ENCODE data around the gene SEPHS1. TPM values are rescaled to one million over a fixed set of nuclear protein-coding genes. Genes with fewer than 3 reads are reported as not detected.

Gene SEPHS1
- total and polyA plus RNA-seq, 2 of the 8 experiments (the other 6 are each of a cell fraction or from before 2014, with no cell fraction given) = 270 to 683 TPM

- no peak for TF ChIP-seq TAF1 (IDR thresholded peaks at IDR 0.05; ENCODE audit: low read depth, low read length)
- TF ChIP-seq RBBP5 (IDR thresholded peaks at IDR 0.05; ENCODE audit: borderline replicate concordance, low read depth, low read length) = no peak
- no peak for TF ChIP-seq KDM1A (IDR thresholded peaks at IDR 0.05; ENCODE audit: borderline replicate concordance, low read length)
- no peak for TF ChIP-seq KDM5A (IDR thresholded peaks at IDR 0.05; ENCODE audit: low read length)
- no peak for TF ChIP-seq BCL11A (IDR thresholded peaks at IDR 0.05; ENCODE audit: low read depth in 2 of 2, low read length in 2 of 2)
- TF ChIP-seq SAP30 (IDR thresholded peaks at IDR 0.05; ENCODE audit: insufficient read depth, insufficient replicate concordance, low read length) = no peak
- TF ChIP-seq, protein P1, sequence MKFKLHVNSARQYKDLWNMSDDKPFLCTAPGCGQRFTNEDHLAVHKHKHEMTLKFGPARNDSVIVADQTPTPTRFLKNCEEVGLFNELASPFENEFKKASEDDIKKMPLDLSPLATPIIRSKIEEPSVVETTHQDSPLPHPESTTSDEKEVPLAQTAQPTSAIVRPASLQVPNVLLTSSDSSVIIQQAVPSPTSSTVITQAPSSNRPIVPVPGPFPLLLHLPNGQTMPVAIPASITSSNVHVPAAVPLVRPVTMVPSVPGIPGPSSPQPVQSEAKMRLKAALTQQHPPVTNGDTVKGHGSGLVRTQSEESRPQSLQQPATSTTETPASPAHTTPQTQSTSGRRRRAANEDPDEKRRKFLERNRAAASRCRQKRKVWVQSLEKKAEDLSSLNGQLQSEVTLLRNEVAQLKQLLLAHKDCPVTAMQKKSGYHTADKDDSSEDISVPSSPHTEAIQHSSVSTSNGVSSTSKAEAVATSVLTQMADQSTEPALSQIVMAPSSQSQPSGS (IDR thresholded peaks at IDR 0.05; ENCODE audit: low read length) = no peak
- no peak for TF ChIP-seq RFX5 (IDR thresholded peaks at IDR 0.05; ENCODE audit: borderline replicate concordance, low read depth, low read length)
- no peak for TF ChIP-seq TEAD4 (IDR thresholded peaks at IDR 0.05; ENCODE audit: low read depth, low read length)
- no peak for TF ChIP-seq GABPA (IDR thresholded peaks at IDR 0.05; ENCODE audit: borderline replicate concordance, insufficient read depth, low read length)
- 89% methylated on average over 3 of the region's 3 CpGs; no CpG with 5 or more reads in 1 of the 2 experiments for WGBS, 2 experiments (ENCODE audit: extremely low coverage in 1 of 2, insufficient coverage in 1 of 2, insufficient read length in 1 of 2, insufficient replicate concordance in 2 of 2, low coverage in 1 of 2, low lambda C conversion rate in 2 of 2, missing lambda C conversion rate in 1 of 2)
- Histone ChIP-seq H2BK5ac (ENCODE audit: low read depth, low read length) (no peak overlapping the region), H2BK15ac (ENCODE audit: low read length) (no peak overlapping the region), H2AK5ac (ENCODE audit: low read depth, low read length) (no peak overlapping the region), H3K23me2 (ENCODE audit: low read depth, low read length) (peaks cover 2% of the 10 kb centered on the region; the same call in 1 of the 2 replicates), H3K4me2 (ENCODE audit: insufficient read depth in 1 of 2, low read depth in 2 of 2, low read length in 2 of 2) (no peak overlapping the region), H2BK12ac (ENCODE audit: low read depth, low read length) (no peak overlapping the region), H3K79me2 (ENCODE audit: control insufficient read depth in 1 of 2, insufficient read depth in 2 of 2, low read length in 2 of 2) (peaks cover 0 to 34% of the 10 kb centered on the region in 2 experiments; a peak in 2 of 4 replicates), H3K23ac (ENCODE audit: insufficient read length) (no peak overlapping the region), H4K91ac (replicated peaks; ENCODE audit: insufficient read length, low read length) (no peak overlapping the region), H4K8ac (ENCODE audit: extremely low read depth, insufficient read depth, low read length) (no peak overlapping the region), H3K4me3 (ENCODE audit: extremely low read depth in 1 of 4, insufficient read depth in 2 of 4, low read depth in 3 of 4, low read length in 4 of 4) (no peak overlapping the region), H3K27ac (ENCODE audit: low read depth, low read length) (no peak overlapping the region), H3K56ac (replicated peaks; ENCODE audit: insufficient read length, low read depth, low read length) (no peak overlapping the region), H4K20me1 (replicated peaks in 1 of 2; ENCODE audit: control insufficient read depth in 1 of 2, insufficient read depth in 2 of 2, low read length in 2 of 2) (peaks cover 12 to 13% of the 10 kb centered on the region in 2 experiments), H3K4ac (replicated peaks; ENCODE audit: insufficient read length, low read depth, low read length) (no peak overlapping the region), H3K27me3 (replicated peaks in 1 of 4; ENCODE audit: control insufficient read depth in 3 of 4, extremely low read depth in 1 of 4, insufficient read depth in 3 of 4, low read length in 3 of 4) (no peaks in the 10 kb centered on the region), H3K14ac (ENCODE audit: insufficient read length) (no peak overlapping the region), H3K4me1 (replicated peaks in 1 of 4; ENCODE audit: control insufficient read depth in 3 of 4, insufficient read depth in 4 of 4, low read length in 3 of 4) (peaks cover 4 to 8% (median 5%) of the 10 kb centered on the region in 4 experiments; a peak in 6 of 7 replicates), H2BK20ac (ENCODE audit: low read length) (no peak overlapping the region), H2BK120ac (replicated peaks; ENCODE audit: low read depth, low read length) (no peak overlapping the region), H2AFZ (ENCODE audit: low read length) (no peak overlapping the region), H3K18ac (ENCODE audit: extremely low read depth, low read length) (no peak overlapping the region), H3K36me3 (ENCODE audit: control insufficient read depth in 2 of 4, insufficient read depth in 4 of 4, low read length in 3 of 4) (peaks cover 42 to 92% (median 72%) of the 10 kb centered on the region in 4 experiments), H3K79me1 (ENCODE audit: low read depth, low read length) (peaks cover 3% of the 10 kb centered on the region; the same call in 1 of the 2 replicates), H3K9ac (replicated peaks in 1 of 4; ENCODE audit: extremely low read depth in 1 of 4, low read depth in 3 of 4, low read length in 3 of 4) (no peak overlapping the region), H4K5ac (ENCODE audit: insufficient read length, low read depth, low read length) (no peak overlapping the region), H3K9me3 (ENCODE audit: insufficient read depth in 2 of 2, low read depth in 1 of 2, low read length in 1 of 2) (no peaks in the 10 kb centered on the region)
- no peak for DNase-seq (ENCODE audit: low read depth in 1 of 2, low spot score in 2 of 2)
- ChIA-PET CTCF (ENCODE audit: partially characterized antibody) (interaction anchor here (0.8 to 3.6 kb wide), 3 partner anchors 11 to 33 kb away, joined by 3 to 24 read pairs (median 3); no protein-coding TSS in a partner anchor), POLR2A (ENCODE audit: partially characterized antibody) (interaction anchor here (1.0 to 4.6 kb wide), 4 partner anchors 8 to 15 kb away, joined by 3 to 50 read pairs (median 10); no protein-coding TSS in a partner anchor)
- FAIRE-seq = no peak
These were observed 20.6 kb downstream of the SEPHS1 start for GRCh38 chr10:13327534-13327933.

Measured in H1 (cell line).